HG02642 (cell line): ENCODE data around the gene C1orf159.
"Not testable (repeated sequence)": the region's sequence is repeated elsewhere in the genome, so short reads cannot be mapped to it uniquely, and the experiment has no call there.

Source experiments
- ATAC-seq: cut with Tn5 transposase; IDR thresholded peaks from one replicate; pipeline ENCODE4 v1.9.1; 2021; ENCODE audit warnings: mild to moderate bottlenecking; ENCODE audit not compliant: unreplicated experiment, poor library complexity

The C1orf159 gene

DNA sequence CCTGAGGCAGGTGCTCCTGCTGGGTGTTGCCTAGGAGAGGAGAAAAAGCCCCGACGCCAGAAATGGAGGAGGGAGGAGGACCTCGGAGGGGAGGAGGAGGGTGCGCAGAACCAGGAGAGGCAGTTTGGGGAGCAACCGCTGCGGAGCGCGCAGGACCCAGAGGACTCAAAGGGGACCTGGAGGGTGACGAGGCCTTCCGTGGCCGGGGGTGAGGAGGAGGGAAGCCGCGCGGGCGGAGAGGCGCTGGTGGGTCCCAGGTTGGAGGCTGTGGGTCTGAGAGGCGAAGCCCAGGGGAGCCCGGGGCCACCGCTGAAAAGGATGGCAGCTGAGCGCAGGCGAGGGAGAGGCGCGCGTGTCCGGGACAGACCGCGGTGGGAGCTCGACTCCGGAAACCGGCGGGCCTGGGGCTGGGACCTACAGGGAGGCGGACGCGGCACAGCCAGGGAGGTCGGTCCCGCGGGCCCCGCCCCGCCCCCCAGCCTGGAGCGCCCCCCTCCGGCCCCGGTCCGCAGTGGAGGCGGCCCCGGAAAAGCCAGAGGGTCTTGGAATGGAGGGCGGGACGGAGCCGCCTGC lies 56.9 kb downstream of the C1orf159 start:
- ATAC-seq, result peak; percentile 43

DNA sequence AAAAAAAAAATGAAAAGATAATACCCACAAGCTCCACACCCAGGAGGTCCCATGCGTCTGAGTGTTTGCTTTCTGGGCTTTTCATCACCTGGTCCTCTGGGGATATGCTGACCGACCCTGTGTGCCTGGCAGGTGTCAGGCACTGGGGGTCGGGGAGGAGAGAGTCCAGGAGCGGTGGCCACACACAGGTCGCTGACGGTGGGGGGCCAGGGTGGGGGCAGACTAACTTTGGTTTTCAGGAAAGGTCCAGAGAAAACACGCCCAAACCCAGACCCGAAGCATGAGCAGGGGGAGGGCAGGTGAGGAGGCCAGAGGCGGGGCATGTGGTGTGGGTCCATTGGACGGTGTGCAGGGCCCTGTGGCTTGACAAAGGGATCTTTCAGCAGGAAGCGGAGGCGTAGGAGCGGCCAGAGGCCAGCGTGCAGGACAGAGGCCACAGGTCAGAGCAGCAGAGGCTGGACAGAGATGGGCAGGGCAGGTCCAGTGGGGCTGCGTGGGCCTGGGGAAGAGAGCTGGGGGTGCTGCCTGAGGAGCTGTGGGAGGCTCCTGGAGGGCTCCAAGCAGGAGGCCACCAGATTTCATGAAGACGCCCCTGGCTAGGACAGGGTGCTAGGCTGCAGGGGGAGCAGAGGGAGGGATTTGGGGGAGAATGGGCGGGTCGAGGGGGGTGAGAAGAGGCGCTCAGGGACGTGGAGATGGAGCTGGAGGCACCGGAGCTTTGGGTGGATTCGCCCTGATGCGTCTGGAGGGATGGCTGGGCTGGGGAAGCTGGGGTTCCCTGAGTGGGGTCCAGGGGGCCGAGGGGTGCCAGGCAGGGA lies 57.6 kb downstream of the C1orf159 start:
- no peak for ATAC-seq

DNA sequence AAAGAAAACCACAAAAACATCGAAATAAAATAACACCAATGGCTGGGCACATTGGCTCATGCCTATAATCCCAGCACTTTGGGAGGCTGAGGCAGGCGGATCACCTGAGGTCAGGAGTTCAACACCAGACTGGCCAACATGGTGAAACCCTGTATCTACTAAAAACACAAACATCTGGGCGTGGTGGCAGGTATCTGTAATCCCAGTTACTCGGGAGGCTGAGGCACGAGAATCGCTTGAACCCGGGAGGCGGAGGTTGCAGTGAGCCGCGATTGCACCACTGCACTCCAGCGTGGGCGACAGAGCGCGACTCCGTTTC lies 58.2 kb downstream of the C1orf159 start:
- ATAC-seq, result not testable (repeated sequence)

DNA sequence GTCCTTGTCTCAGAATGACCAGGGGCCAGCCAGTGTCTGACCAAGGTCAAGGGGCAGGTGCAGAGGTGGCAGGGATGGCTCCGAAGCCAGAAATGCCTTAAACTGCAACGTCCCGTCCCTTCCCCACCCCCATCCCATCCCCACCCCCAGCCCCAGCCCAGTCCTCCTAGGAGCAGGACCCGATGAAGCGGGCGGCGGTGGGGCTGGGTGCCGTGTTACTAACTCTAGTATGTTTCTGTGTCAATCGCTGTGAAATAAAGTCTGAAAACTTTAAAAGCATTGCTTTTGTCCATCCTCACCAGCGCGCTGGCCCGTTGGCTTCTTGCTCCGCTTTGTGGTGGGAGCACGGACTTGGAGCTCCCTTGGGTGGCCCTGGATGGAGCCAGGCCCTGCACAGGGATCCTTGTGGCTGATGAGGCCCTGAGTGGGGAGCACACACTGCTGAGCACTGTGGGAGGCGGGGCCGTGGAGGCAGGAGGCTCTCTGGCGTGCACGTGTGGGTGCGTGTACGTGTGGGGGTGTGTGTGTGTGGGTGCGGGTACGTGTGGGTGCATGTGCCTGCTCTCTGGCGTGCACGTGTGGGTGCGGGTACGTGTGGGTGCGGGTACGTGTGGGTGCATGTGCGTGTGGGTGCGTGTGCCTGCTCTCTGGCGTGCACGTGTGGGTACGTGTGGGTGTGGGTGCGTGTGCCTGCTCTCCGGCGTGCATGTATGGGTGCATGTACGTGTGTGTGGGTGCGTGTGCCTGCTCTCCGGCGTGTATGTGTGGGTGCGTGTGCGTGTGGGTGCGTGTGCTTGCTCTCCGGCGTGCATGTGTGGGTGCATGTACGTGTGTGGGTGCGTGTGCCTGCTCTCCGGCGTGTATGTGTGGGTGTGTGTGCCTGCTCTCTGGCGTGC lies 59.8 kb downstream of the C1orf159 start:
- ATAC-seq, result no peak

DNA sequence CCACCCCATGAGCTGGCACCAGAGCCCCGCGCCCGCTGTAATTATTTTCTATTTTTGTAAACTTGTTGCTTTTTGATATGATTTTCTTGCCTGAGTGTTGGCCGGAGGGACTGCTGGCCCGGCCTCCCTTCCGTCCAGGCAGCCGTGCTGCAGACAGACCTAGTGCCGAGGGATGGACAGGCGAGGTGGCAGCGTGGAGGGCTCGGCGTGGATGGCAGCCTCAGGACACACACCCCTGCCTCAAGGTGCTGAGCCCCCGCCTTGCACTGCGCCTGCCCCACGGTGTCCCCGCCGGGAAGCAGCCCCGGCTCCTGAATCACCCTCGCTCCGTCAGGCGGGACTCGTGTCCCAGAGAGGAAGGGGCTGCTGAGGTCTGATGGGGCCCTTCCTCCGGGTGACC lies 60.9 kb downstream of the C1orf159 start:
- ATAC-seq, result no peak

DNA sequence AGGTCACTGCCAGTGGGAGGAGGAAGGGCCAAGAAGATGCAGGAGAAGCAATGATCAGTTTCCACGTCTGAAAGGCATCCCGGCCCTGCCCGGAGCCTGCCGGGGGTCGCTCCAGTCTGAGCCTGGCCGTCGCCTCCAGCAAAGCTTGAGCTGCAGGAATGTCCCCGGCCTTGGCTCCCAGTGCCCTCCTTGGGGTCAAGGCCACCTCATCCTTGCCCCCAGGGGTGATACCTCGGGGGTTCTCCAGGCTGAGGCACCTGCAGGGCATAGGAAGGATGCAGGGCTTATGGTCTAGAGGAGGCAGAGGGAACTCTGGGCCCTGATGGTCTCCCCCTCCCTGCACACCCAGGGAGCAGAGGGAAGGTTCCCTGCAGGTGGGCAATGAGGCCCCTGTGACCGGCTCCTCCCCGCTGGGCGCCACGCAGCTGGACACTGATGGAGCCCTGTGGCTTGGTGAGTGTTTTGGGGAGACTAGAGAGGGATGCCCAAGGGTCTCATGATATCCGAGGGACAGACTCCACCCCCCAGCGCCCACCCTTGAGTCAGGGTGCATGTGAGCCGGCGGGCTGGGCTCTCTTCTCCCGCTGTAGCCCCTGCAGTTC lies 61.7 kb downstream of the C1orf159 start:
- ATAC-seq, result no peak

DNA sequence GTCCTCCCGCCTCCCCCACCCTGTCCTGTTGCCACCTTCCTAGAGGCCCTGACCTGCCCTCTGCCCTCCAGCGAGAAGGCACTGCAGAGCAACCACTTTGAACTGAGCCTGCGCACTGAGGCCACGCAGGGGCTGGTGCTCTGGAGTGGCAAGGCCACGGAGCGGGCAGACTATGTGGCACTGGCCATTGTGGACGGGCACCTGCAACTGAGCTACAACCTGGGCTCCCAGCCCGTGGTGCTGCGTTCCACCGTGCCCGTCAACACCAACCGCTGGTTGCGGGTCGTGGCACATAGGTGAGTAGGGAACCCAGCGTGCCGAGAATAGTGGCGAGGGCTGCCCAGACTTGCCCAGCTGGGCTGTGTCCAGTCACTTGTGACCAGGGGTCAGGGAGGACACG lies 62.2 kb downstream of the C1orf159 start:
- no peak for ATAC-seq

DNA sequence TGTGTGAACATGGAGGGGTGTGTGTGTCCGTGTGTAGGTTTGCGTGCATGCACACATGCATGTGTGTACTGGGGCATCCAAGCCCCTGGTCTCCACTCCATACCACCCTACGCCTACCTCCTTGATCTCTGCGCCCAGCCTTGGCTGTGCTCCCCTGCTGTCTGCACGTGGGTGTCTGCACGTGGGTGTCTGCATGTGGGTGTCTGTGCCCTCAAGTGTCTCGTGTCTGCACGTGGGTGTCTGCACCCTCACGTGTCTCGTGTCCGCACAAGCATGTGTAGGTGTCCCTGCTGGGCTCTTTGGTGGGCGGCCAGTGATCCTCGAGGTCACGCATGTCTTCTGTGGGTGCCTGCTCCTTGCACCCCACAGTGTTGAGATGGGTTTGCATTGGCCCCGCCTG lies 62.9 kb downstream of the C1orf159 start:
- no peak for ATAC-seq

DNA sequence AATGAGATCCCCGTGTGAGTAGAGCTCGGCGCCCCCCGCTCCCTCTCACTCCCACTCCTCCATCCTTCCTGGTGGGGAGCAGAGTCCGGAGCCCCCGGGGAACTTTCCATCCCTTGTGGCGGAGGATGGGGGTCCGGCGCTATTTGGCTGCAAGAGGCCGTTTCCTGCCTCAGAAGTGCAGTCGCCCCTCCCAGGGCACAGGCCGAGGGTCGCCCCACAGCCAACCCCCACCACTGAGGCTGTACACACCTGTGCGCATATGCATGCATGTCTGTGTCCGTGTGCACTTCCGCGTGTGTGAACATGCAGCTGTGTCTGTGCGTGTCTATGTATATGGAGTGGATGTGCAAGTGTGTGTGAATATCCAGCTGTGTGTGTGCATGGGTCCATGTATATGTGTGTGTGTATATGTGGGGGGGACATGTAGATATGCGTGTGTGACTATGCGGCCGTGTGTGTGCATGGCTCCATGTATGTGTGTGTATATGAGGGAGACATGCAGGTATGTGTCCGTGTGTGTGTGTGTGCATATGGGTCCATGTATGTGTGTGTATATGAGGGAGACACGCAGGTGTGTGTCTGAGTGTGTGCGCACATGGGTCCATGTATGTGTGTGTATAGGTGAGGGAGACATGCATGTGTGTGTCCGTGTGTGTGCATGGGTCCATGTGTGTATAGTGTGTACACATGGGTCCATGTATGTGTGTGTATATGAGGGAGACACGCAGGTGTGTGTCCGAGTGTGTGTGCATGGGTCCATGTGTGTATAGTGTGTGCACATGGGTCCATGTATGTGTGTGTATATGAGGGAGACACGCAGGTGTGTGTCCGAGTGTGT lies 63.7 kb downstream of the C1orf159 start:
- no peak for ATAC-seq

DNA sequence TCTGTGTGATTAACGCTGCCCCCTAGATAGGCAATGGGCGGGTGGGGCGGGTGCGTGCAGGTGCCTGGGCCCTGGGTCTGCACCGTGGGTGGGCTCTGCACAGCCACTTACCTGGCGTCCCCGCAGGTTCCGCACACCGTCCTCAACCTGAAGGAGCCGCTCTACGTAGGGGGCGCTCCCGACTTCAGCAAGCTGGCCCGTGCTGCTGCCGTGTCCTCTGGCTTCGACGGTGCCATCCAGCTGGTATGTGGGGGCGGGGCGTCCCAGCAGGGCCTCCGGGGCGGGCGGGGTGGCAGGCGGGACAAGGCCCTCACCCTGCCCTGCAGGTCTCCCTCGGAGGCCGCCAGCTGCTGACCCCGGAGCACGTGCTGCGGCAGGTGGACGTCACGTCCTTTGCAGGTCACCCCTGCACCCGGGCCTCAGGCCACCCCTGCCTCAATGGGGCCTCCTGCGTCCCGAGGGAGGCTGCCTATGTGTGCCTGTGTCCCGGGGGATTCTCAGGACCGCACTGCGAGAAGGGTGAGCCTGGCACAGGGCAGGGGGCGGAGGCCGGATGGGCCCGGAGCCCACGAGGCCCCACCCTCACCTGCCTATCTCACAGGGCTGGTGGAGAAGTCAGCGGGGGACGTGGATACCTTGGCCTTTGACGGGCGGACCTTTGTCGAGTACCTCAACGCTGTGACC lies 64.6 kb downstream of the C1orf159 start:
- ATAC-seq, result no peak

DNA sequence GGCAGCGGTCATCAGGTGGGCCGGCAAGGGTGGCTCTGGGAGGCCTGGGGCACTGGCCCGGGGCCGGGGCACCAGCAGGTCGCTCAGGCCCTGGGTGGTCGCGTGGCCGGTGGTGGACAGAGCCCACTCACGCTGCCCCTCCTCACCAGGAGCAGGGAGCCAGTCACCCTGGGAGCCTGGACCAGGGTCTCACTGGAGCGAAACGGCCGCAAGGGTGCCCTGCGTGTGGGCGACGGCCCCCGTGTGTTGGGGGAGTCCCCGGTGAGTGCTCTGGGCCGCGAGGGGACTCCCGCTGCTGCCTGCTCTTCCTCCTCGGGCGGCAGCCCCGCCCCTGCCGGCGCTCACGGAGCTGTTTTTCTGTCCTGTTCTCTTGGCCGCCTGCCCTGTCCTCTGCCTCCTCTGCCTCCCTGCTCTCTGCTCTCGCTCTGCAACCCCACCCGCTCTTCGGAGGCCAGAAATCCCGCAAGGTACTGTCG lies 65.3 kb downstream of the C1orf159 start:
- no peak for ATAC-seq

DNA sequence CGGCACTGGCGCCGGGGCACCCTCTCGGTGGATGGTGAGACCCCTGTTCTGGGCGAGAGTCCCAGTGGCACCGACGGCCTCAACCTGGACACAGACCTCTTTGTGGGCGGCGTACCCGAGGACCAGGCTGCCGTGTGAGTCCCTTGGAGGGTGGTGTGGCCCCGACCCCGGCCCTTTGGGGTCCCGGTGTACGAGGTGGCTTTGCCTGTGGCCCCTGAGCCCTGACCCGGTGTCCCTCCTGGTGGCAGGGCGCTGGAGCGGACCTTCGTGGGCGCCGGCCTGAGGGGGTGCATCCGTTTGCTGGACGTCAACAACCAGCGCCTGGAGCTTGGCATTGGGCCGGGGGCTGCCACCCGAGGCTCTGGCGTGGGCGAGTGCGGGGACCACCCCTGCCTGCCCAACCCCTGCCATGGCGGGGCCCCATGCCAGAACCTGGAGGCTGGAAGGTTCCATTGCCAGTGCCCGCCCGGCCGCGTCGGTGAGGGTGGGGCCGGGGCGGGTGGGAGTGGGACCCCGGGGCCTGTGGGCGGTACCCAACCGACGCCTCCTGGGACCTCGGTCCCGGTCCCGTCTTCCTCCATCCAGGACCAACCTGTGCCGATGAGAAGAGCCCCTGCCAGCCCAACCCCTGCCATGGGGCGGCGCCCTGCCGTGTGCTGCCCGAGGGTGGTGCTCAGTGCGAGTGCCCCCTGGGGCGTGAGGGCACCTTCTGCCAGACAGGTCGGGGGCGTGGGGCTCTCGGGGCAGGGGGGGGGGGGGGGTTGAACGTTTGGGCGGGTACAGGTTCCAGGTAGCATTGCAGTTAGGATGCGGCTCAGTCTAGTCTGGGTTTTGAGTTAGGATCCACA lies 66.3 kb downstream of the C1orf159 start:
- no peak for ATAC-seq

DNA sequence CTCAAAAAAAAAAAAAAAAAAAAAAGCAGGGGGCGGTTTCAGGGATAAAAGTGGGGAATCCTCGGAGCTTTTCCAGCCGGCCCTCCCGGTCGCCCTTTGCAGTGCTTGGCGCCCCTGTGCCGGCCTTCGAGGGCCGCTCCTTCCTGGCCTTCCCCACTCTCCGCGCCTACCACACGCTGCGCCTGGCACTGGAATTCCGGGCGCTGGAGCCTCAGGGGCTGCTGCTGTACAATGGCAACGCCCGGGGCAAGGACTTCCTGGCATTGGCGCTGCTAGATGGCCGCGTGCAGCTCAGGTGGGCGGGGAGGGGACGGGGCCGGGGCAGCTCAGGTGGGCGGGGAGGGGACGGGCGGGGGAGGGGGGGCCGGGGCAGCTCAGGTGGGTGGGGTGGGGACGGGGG lies 67.1 kb downstream of the C1orf159 start:
- ATAC-seq, result no peak

DNA sequence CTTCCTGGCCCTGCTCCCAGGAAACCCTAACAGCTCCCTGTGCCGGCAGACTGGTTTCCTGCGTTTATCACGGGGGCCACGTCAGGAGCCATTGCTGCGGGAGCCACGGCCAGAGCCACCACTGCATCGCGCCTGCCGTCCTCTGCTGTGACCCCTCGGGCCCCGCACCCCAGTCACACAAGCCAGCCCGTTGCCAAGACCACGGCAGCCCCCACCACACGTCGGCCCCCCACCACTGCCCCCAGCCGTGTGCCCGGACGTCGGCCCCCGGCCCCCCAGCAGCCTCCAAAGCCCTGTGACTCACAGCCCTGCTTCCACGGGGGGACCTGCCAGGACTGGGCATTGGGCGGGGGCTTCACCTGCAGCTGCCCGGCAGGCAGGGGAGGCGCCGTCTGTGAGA lies 67.9 kb downstream of the C1orf159 start:
- ATAC-seq, result no peak

DNA sequence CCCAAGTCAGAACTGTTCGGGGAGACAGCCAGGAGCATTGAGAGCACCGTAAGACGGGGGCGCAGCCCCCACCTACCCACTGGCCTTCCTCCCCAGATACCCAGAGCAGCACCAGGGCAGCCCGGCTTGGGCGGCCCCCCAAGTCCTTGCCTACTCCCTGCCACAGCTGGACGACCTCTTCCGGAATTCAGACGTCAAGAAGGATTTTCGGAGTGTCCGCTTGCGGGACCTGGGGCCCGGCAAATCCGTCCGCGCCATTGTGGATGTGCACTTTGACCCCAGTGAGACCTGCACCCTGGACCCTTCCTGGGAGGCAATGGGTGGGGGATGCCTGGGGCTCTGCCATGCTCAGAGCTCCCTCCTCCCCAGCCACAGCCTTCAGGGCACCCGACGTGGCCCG lies 68.5 kb downstream of the C1orf159 start:
- no peak for ATAC-seq

DNA sequence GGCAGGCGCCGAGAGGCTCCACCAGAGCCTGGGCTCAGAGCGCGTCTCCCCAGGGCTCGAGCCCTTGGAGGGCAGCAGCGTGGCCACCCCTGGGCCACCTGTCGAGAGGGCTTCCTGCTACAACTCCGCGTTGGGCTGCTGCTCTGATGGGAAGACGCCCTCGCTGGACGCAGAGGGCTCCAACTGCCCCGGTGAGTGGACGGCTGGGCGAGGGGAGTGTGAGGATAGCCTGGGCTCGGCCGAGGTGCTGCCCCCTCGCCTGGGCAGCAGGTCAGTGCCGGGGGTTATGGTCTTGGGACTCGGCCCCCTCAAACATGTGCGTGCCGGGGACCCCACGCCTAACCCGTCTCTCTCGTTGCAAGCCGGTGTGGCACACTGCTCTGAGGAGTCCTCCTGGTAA lies 69.1 kb downstream of the C1orf159 start:
- ATAC-seq, result no peak

DNA sequence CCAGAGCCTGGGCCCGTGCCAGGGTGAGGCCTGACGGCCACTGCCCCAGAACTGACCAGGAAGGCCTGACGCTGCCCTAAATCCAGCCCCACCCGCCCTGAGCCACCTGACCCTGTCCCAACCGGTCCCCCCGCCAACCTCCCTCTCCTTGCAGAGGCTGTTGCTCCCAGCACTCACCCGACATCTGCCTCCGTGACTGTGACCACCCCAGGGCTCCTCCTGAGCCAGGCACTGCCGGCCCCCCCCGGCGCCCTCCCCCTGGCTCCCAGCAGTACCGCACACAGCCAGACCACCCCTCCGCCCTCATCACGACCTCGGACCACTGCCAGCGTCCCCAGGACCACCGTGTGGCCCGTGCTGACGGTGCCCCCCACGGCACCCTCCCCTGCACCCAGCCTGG lies 69.6 kb downstream of the C1orf159 start:
- ATAC-seq, result no peak

DNA sequence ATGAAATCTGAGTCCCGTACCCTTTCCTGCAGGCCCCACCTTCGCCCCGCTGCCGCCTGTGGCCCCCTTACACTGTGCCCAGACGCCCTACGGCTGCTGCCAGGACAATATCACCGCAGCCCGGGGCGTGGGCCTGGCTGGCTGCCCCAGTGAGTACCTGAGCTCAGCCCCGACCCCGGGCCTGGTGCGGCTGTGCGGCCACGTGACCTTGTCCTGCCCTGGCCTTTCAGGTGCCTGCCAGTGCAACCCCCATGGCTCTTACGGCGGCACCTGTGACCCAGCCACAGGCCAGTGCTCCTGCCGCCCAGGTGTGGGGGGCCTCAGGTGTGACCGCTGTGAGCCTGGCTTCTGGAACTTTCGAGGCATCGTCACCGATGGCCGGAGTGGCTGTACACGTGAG lies 70.8 kb downstream of the C1orf159 start:
- no peak for ATAC-seq
